Thyroid gland (tissue), 4 donors: ENCODE data around the gene ICE1. TPM values are rescaled to one million over a fixed set of nuclear protein-coding genes. Genes with fewer than 3 reads are reported as not detected.
A peak's percentile ranks its signal among the peaks of the same experiment; 100 is the strongest.

Experiments
- DNase-seq, 2 donors: peaks; one replicate each; pipeline ENCODE4 v3.0.0-alpha.2; 2019
- H3K27ac ChIP-seq, 3 donors: fragments of 200-600 bp; sonication (generic); 1 replicate in 2 of 3; 2 replicates in 1 of 3; pipeline ENCODE4 v1.5.1; 2016 to 2019; ENCODE audit warnings: mild to moderate bottlenecking in 1 of 3, moderate library complexity in 1 of 3
- H3K27me3 ChIP-seq: fragments of 200-600 bp; sonication (generic); one replicate; pipeline ENCODE4 v1.5.1; 2019
- H3K36me3 ChIP-seq, 2 donors: fragments of 200-600 bp; sonication (generic); one replicate each; pipeline ENCODE4 v1.5.1; 2016 to 2019
- H3K4me1 ChIP-seq, 2 donors: fragments of 200-600 bp; sonication (generic); one replicate each; pipeline ENCODE4 v1.5.1; 2017 to 2019
- H3K4me3 ChIP-seq, 3 donors: fragments of 200-600 bp; sonication (generic); replicated peaks in 1 of 3; 1 replicate in 2 of 3; 2 replicates in 1 of 3; pipeline ENCODE4 v1.5.1; 2016; ENCODE audit warnings: mild to moderate bottlenecking in 1 of 3
- H3K9me3 ChIP-seq: fragments of 200-600 bp; sonication (generic); one replicate; pipeline ENCODE4 v1.5.1; 2017
- POLR2A ChIP-seq, 2 donors: fragments of 450-650 bp; IDR thresholded peaks; one replicate each; pipeline ENCODE4 v1.6.1; 2017; ENCODE audit warnings: antibody characterized with exemption in 2 of 2, mild to moderate bottlenecking in 2 of 2, moderate library complexity in 1 of 2
- WGBS, 2 donors: methylation state at CpG; one replicate each; pipeline ENCODE4 v1.1.5; 2017; 5-methylcytosine and 5-hydroxymethylcytosine counted together
- intact Hi-C: fragments of 100-400 bp; cut with DNase I; formaldehyde crosslinking; loops from one replicate; pipeline ENCODE4 v1.15.1; 2023
- total RNA-seq, 4 donors: library from RNA; depleted of rRNA; stranded (reverse); fragments of >200 nt; gene quantifications; one replicate each; pipeline ENCODE4 v1.2.3, GENCODE V29; 2016
- TF ChIP-seq, protein P1 (sequence below), 6 experiments: fragments of 200-600 bp in 3 of 6; fragments of 450-650 bp in 3 of 6; sonication (generic) in 3 of 6; IDR thresholded peaks; one replicate each; pipeline ENCODE4 v1.5.1; 2016 to 2019; ENCODE audit warnings: antibody characterized with exemption in 6 of 6, mild to moderate bottlenecking in 2 of 6, inconsistent platforms in 1 of 6, moderate library complexity in 1 of 6

ICE1 gene
- total RNA-seq, 4 donors from 2014 or later: 36.7 to 71.8 (median 41.6) TPM

DNA sequence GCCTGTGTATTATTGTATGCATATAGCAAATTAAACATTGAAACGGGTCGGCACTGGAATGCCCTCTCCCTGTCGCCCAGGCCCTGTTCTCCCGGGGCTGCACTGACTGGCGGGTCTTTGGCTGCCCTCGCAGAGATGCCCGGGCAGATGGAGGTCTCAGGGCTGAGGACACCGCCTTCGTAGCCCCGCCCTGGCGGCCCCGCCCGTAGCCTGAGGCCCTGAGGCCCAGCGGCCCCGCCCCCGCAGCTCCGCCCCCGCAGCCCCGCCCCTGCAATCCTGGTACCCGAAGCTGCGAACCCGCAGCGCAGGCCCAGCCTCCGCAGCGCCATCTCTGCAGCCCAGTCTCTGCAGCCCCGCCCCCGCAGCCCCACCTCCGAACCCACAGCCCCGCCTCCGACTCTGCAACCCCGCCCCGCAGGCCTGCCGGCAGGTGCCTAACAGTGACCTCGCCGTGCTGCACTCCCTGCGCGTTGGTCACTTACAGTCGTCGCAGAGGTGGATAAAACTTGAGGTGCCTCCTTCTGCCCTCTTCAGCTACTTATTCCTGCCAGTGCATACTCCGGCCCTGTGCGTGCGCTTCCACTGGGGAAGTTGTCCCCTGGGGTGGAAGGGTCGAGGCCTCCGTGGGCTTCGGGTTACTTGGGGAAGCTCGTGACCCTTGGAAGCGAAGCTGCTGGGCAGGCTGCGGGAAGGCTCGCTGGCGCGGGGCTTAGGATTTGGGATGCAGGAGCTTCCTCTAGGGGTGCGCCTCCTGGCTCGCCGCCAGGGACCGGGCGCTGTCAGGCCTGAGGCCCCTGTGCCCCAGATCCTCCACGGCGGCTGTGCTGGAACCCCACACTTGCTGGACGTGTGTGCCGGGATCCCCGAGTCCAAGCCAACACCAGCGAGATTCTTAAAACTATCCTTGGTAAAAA lies 72.3 kb downstream of the ICE1 start:
- TF ChIP-seq POLR2A (IDR thresholded peaks at IDR 0.05): no peak
- TF ChIP-seq, protein P1, sequence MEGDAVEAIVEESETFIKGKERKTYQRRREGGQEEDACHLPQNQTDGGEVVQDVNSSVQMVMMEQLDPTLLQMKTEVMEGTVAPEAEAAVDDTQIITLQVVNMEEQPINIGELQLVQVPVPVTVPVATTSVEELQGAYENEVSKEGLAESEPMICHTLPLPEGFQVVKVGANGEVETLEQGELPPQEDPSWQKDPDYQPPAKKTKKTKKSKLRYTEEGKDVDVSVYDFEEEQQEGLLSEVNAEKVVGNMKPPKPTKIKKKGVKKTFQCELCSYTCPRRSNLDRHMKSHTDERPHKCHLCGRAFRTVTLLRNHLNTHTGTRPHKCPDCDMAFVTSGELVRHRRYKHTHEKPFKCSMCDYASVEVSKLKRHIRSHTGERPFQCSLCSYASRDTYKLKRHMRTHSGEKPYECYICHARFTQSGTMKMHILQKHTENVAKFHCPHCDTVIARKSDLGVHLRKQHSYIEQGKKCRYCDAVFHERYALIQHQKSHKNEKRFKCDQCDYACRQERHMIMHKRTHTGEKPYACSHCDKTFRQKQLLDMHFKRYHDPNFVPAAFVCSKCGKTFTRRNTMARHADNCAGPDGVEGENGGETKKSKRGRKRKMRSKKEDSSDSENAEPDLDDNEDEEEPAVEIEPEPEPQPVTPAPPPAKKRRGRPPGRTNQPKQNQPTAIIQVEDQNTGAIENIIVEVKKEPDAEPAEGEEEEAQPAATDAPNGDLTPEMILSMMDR (IDR thresholded peaks at IDR 0.05): no peak
- no peak overlapping the region for H3K27ac ChIP-seq
- H3K4me3 ChIP-seq: no peak overlapping the region
- peak; percentile 72 to 76 for DNase-seq
- intact Hi-C loops: loop anchor here (10.0 kb wide), 1 partner anchor 390 kb away; no protein-coding TSS in a partner anchor
- peaks cover 0 to 15% of the 10 kb centered on the region in 2 donors for H3K4me1 ChIP-seq
- H3K36me3 ChIP-seq: peaks cover 0 to under 1% of the 10 kb centered on the region in 2 donors
- H3K9me3 ChIP-seq: no peaks in the 10 kb centered on the region
- 28% methylated on average over 44 to 48 of the region's 62 CpGs for WGBS, 2 donors
- no peaks in the 10 kb centered on the region for H3K27me3 ChIP-seq

DNA sequence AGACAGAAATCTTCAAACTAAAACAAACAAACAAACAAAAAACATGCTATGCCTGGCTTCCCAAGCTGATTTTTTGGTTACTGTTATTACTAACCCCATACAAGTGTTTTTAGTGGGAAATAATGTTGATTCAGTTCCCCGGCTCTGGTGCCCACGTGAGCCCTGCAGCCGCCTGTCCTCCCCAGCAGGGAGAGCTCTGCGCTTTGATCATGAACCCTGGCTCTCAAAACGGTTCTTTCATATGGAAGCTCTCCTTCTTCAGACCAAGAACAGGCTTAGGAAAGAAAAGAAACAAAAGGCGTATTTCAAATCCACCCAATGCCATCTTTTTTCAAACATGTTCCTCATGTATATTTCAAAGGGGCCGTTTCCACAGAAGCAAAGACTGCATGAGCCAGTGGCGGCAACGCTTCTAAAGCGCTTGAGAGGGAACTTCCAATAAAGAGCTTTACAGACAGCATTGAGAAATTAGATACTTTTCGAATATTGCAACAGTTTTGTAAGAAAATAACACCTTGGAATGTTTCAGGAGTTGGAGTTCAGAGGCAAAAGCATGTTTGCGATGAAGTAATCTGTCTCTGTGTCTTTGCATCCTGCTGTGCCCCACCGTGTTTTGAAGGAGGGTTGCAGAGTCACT lies 74.8 kb downstream of the ICE1 start:
- peak; percentile 76 to 79 for DNase-seq
- no peaks in the 10 kb centered on the region for H3K9me3 ChIP-seq
- H3K4me1 ChIP-seq: peaks cover 0 to 15% of the 10 kb centered on the region in 2 donors
- no peak for TF ChIP-seq POLR2A (IDR thresholded peaks at IDR 0.05)
- TF ChIP-seq, protein P1 (IDR thresholded peaks at IDR 0.05): peak; percentile 44 to 89 (median 78)
- H3K27ac ChIP-seq: peak overlapping the region in 2 of 3 donors; percentile 4 to 47
- H3K27me3 ChIP-seq: no peaks in the 10 kb centered on the region
- intact Hi-C loops: loop anchor here (10.0 kb wide), 1 partner anchor 388 kb away; no protein-coding TSS in a partner anchor
- H3K4me3 ChIP-seq: no peak overlapping the region
- no peaks in the 10 kb centered on the region for H3K36me3 ChIP-seq
- WGBS, 2 donors: 28 to 37% methylated on average over 13 of the region's 13 CpGs

DNA sequence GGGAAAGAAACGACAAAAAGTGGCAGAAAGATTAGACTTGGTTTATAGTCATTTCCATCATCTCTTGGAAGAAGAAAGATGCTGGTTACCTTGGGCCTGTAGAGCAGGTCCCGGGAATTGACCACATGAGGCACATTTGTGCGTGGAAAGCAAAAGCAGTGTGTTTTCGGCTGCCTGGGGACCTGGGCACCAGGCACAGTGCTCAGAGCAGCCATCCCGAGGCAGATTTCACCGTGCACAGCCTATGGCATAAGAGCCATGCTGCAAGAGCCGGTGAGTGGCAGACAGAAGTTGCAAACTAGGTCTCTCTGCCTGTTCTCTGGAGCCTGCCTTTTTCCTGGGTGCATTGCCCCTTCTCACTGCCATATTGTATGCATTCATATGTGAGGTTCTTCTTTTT lies 77.0 kb downstream of the ICE1 start:
- Histone ChIP-seq H3K4me3 (no peak overlapping the region), H3K36me3 (no peaks in the 10 kb centered on the region), H3K9me3 (no peaks in the 10 kb centered on the region), H3K27me3 (no peaks in the 10 kb centered on the region), H3K27ac (no peak overlapping the region), H3K4me1 (peaks cover 0 to 13% of the 10 kb centered on the region in 2 donors)
- TF ChIP-seq, protein P1 (IDR thresholded peaks at IDR 0.05): no peak
- no peak for TF ChIP-seq POLR2A (IDR thresholded peaks at IDR 0.05)
- intact Hi-C loops: loop anchor here (10.0 kb wide), 1 partner anchor 385 kb away; no protein-coding TSS in a partner anchor
- 88 to 92% methylated on average over 7 of the region's 7 CpGs for WGBS, 2 donors
- DNase-seq: no peak

DNA sequence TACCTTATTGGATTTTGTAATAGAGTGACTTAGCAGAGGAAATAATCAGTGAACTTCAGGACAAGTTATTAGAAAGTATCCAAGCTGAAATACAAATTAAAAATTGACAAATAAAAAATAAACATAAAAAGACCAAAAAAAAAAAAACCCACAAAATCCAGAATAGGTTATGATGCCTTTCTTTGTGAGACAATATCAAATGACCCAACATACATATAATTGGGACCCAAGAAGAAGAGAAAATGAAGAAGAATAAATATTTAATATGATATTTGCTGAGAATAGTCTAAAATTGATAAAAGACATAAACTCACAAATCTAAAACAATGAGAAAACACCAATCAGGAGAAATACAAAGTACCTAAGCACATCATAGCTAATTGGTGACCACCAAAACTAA lies 81.8 kb downstream of the ICE1 start:
- intact Hi-C loops: no loop called here
- TF ChIP-seq, protein P1 (IDR thresholded peaks at IDR 0.05): no peak
- TF ChIP-seq POLR2A (IDR thresholded peaks at IDR 0.05): no peak
- no peaks in the 10 kb centered on the region for H3K27me3 ChIP-seq

More for the DNA sequence above, 81.8 kb downstream of the ICE1 start:
- Histone ChIP-seq H3K36me3 (no peaks in the 10 kb centered on the region), H3K9me3 (no peaks in the 10 kb centered on the region), H3K27ac (no peak overlapping the region), H3K4me3 (no peak overlapping the region), H3K4me1 (no peaks in the 10 kb centered on the region)
- no peak for DNase-seq
